Measurements from ENCODE around the gene HSPE1. TPM values are rescaled to one million over a fixed set of nuclear protein-coding genes. Genes with fewer than 3 reads are reported as not detected.

HSPE1 gene
- total and polyA plus RNA-seq, 8 donors = 90.5 to 172 (median 150) TPM

GRCh38 chr2:197498235-197498936 is 1.8 kb upstream of the HSPE1 start:
- Histone ChIP-seq H3K4me3 (peak overlapping the region; percentile 69 to 94), H3K36me3 (peaks cover 0 to 48% of the 10 kb centered on the region in 2 donors), H3K9me3 (no peaks in the 10 kb centered on the region), H3K27me3 (no peaks in the 10 kb centered on the region), H3K4me1 (peaks cover 24 to 67% of the 10 kb centered on the region in 2 donors), H3K27ac (peak overlapping the region; percentile 97 to 100)
- ATAC-seq = no peak
- no peak for TF ChIP-seq CTCF (IDR thresholded peaks at IDR 0.05)
- intact Hi-C loops (cut with DNase I) = no loop called here
- DNase-seq = peak in 1 of 4 donors; percentile 16

- Histone ChIP-seq H3K4me3 (peak overlapping the region; percentile 69 to 94), H3K27ac (peak overlapping the region; percentile 97 to 100), H3K36me3 (peaks cover 0 to 48% of the 10 kb centered on the region in 2 donors), H3K4me1 (peaks cover 24 to 67% of the 10 kb centered on the region in 2 donors), H3K27me3 (no peaks in the 10 kb centered on the region), H3K9me3 (no peaks in the 10 kb centered on the region)
- ATAC-seq (peak; percentile 42), DNase-seq (peak; percentile 45 to 91 (median 70))
- TF ChIP-seq CTCF (IDR thresholded peaks at IDR 0.05) = no peak
- intact Hi-C loops (cut with DNase I) = no loop called here
Observed at GRCh38 chr2:197498937-197499593, 1.1 kb upstream of the HSPE1 start.

- ATAC-seq (peak; percentile 4), DNase-seq (peak in 2 of 4 donors; percentile 21 to 25)
- H3K36me3 ChIP-seq = peaks cover 0 to 43% of the 10 kb centered on the region in 2 donors
- peaks cover 24 to 60% of the 10 kb centered on the region in 2 donors for H3K4me1 ChIP-seq
- TF ChIP-seq CTCF (IDR thresholded peaks at IDR 0.05) = no peak
- intact Hi-C loops (cut with DNase I) = no loop called here
- H3K27ac ChIP-seq = peak overlapping the region; percentile 97 to 100
- no peaks in the 10 kb centered on the region for H3K9me3 ChIP-seq
- H3K4me3 ChIP-seq = peak overlapping the region; percentile 69 to 94
- H3K27me3 ChIP-seq = no peaks in the 10 kb centered on the region
Observed at GRCh38 chr2:197500503-197501131, 438 bp downstream of the HSPE1 start.

- no peak for TF ChIP-seq CTCF (IDR thresholded peaks at IDR 0.05)
- peaks cover 0 to 27% of the 10 kb centered on the region in 2 donors for H3K36me3 ChIP-seq
- ATAC-seq = no peak
- no peak for DNase-seq
- peaks cover 24 to 44% of the 10 kb centered on the region in 2 donors for H3K4me1 ChIP-seq
- no peaks in the 10 kb centered on the region for H3K9me3 ChIP-seq
- no peaks in the 10 kb centered on the region for H3K27me3 ChIP-seq
- H3K27ac ChIP-seq = no peak overlapping the region
- intact Hi-C loops (cut with DNase I) = no loop called here
- H3K4me3 ChIP-seq = peak overlapping the region in 1 of 2 donors; percentile 94
Observed at GRCh38 chr2:197502201-197502600, 2.0 kb downstream of the HSPE1 start.

GRCh38 chr2:197502685-197503084 is 2.5 kb downstream of the HSPE1 start:
- no peak for ATAC-seq
- peaks cover 0 to 23% of the 10 kb centered on the region in 2 donors for H3K36me3 ChIP-seq
- DNase-seq = no peak
- H3K4me3 ChIP-seq = peak overlapping the region in 1 of 2 donors; percentile 94
- intact Hi-C loops (cut with DNase I) = no loop called here
- no peaks in the 10 kb centered on the region for H3K27me3 ChIP-seq
- no peak overlapping the region for H3K27ac ChIP-seq
- peaks cover 24 to 39% of the 10 kb centered on the region in 2 donors for H3K4me1 ChIP-seq
- TF ChIP-seq CTCF (IDR thresholded peaks at IDR 0.05) = no peak
- H3K9me3 ChIP-seq = no peaks in the 10 kb centered on the region

All from left lung (tissue), 10 donors.